Measurements from ENCODE around the gene IGFBP6.

The IGFBP6 gene

DNA sequence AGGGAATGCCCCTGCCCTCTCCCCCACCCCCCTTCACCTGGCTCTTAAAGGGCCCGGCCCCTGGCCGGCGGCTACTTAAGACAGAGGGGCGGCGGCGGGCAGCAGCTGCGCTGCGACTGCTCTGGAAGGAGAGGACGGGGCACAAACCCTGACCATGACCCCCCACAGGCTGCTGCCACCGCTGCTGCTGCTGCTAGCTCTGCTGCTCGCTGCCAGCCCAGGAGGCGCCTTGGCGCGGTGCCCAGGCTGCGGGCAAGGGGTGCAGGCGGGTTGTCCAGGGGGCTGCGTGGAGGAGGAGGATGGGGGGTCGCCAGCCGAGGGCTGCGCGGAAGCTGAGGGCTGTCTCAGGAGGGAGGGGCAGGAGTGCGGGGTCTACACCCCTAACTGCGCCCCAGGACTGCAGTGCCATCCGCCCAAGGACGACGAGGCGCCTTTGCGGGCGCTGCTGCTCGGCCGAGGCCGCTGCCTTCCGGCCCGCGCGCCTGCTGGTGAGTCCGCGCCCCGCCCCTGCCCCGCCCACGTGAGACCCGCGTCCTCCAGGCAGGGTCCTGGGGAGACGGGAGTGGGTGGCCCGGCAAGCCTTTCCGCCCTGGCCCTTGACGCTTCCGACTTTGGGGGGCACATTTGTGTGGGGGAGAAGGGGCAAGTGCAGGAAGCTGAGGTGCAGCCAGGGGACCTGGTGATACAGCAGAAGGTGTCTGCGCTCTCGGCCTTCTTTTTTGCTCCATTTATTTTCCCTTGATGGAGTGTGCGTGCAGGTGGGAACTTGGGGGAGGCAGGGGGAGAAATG is at the start of gene IGFBP6:
TSS of gene IGFBP6 (plus strand) at position 104 of the 790 bp plus-strand sequence. CDS start at position 155, 51 bp downstream.
- Histone ChIP-seq H3K9me3 (ENCODE audit: control insufficient read depth, insufficient read depth, low read length) (no peaks in the 10 kb centered on the region), H3K9ac (ENCODE audit: low read depth, low read length) (peak within 1 kb of the TSS; percentile 53), H3K36me3 (ENCODE audit: insufficient read depth, low read length) (no peaks in the 10 kb centered on the region), H3K4me1 (ENCODE audit: insufficient read depth, low read length) (peaks cover 19% of the 10 kb centered on the region)

- no peaks in the 10 kb centered on the region for H3K9me3 ChIP-seq (ENCODE audit: control insufficient read depth, insufficient read depth, low read length)
- peaks cover 49% of the 10 kb centered on the region for H3K4me1 ChIP-seq (ENCODE audit: insufficient read depth, low read length)
- H3K36me3 ChIP-seq (ENCODE audit: insufficient read depth, low read length) = no peaks in the 10 kb centered on the region
- peak overlapping the region; percentile 61 for H3K9ac ChIP-seq (ENCODE audit: low read depth, low read length)
Measured at GRCh38 chr12:53048033-53048779, 49.3 kb upstream of the IGFBP6 start.

DNA sequence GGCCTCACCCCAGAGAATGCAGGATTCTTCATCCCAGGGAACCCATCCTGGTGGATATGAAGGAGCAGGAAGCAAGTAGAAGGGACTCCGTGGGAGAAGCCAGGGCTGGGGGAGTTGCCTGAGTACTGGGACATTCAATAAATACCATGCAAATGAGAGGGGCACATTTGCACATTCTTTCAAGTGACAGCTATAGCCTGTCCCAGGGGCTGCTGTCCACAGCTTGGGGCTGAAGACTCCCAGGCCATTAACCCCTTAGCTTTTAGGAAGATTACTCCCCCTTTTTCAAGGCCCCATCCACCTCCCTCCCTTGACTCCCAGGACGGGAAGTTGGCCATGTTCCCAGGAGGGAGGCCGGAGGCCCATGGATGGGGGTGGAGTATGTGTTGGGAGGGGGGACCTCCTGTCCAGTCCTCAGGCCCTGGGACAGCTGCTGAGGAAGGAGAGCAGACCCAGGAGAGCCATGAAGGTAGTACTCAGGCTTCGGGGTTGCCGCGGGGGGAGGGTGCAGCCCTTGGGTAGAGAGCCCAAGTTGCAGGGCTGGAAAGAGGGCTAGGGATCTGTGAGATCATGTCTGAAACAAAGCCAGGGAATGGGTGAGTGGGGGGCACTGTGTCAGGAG is 48.6 kb upstream of the IGFBP6 start:
- H3K9ac ChIP-seq (ENCODE audit: low read depth, low read length) = peak overlapping the region; percentile 22; the same call in 1 of the 2 replicates
- H3K36me3 ChIP-seq (ENCODE audit: insufficient read depth, low read length) = no peaks in the 10 kb centered on the region
- no peaks in the 10 kb centered on the region for H3K9me3 ChIP-seq (ENCODE audit: control insufficient read depth, insufficient read depth, low read length)
- peaks cover 51% of the 10 kb centered on the region for H3K4me1 ChIP-seq (ENCODE audit: insufficient read depth, low read length)

GRCh38 chr12:53049571-53050318 is 47.7 kb upstream of the IGFBP6 start, which contains the start of gene TNS2:
TSS of gene TNS2 (plus strand) at chr12:53050065. CDS start at chr12:53050186, 121 bp downstream.
- Histone ChIP-seq H3K36me3 (ENCODE audit: insufficient read depth, low read length) (no peaks in the 10 kb centered on the region), H3K9ac (ENCODE audit: low read depth, low read length) (peak within 1 kb of the TSS; percentile 22; the same call in 1 of the 2 replicates), H3K4me1 (ENCODE audit: insufficient read depth, low read length) (peaks cover 47% of the 10 kb centered on the region), H3K9me3 (ENCODE audit: control insufficient read depth, insufficient read depth, low read length) (no peaks in the 10 kb centered on the region)

DNA sequence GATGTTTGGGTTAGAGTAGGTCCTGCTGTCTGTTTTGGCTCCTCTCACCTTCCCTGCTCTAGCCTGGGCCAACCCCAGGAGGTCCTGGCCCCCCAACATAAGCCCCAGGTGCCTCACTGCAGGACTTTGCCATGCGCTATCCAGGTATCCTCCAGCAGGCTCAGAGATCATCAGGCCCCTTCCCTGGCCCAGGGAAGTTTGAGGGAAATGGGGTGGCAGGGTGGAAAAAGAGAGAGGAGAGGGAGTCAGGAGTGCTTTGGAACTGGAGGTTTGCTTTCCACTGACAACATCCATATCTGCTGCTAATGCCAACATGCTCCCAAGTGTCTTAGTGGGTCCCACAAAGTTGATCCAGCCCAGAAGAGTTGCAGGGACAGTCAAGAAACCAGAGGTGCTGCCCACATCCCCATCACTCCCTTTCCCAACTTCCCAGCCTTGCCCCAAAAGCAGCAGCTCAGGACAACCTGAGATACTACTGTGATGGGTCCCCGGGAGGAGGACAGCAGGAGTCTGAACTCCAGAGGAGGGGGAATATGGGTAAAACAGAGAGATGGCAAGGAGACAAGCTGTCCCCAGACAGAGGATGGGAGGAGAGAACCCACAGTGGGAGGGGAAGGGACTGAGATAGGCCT is 46.9 kb upstream of the IGFBP6 start:
- no peaks in the 10 kb centered on the region for H3K9me3 ChIP-seq (ENCODE audit: control insufficient read depth, insufficient read depth, low read length)
- H3K4me1 ChIP-seq (ENCODE audit: insufficient read depth, low read length) = peaks cover 39% of the 10 kb centered on the region
- H3K9ac ChIP-seq (ENCODE audit: low read depth, low read length) = peak overlapping the region; percentile 22; the same call in 1 of the 2 replicates
- no peaks in the 10 kb centered on the region for H3K36me3 ChIP-seq (ENCODE audit: insufficient read depth, low read length)

DNA sequence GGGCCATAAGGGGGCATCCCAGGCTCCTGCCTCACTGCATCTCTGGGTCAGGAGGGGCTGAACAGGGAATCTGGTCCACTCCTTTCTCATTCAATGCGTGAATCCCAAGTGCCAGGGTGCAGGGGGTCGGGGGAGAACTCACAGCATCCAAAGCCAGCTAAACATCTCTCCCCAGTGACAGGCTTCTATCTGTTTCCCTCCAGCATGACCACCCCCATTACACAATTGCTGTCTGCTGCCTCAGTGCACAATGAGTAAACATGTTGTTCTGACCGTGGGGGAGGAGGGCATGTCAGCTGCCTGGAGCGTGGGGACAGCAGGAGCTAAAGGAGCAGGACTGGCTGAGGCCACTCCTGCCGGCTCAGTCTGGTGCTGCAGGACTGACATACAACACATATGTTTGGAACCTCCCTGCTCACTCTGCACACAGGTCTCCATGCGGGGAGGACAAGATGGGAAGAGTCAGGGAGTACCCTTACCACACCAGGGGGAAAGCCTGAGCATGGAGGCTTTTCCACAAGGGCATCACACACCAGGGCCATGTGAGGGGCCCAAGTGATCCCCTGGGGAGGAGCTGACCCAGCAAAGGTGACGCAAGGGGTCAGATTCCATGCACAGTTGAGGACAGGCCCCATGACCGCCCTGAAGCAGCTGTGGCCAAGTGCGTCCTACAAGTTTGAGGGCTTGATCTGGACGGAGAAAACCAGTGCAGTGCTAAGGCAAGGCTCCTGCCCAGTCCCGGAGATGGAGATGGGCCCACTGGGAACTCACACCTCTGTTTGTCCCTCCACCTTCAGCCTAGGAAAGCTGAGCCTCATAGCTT is 46.2 kb upstream of the IGFBP6 start:
- Histone ChIP-seq H3K9me3 (ENCODE audit: control insufficient read depth, insufficient read depth, low read length) (no peaks in the 10 kb centered on the region), H3K36me3 (ENCODE audit: insufficient read depth, low read length) (no peaks in the 10 kb centered on the region), H3K4me1 (ENCODE audit: insufficient read depth, low read length) (peaks cover 35% of the 10 kb centered on the region), H3K9ac (ENCODE audit: low read depth, low read length) (no peak overlapping the region)

GRCh38 chr12:53051881-53052412 is 45.5 kb upstream of the IGFBP6 start:
- no peaks in the 10 kb centered on the region for H3K9me3 ChIP-seq (ENCODE audit: control insufficient read depth, insufficient read depth, low read length)
- H3K9ac ChIP-seq (ENCODE audit: low read depth, low read length) = no peak overlapping the region
- H3K36me3 ChIP-seq (ENCODE audit: insufficient read depth, low read length) = no peaks in the 10 kb centered on the region
- peaks cover 35% of the 10 kb centered on the region for H3K4me1 ChIP-seq (ENCODE audit: insufficient read depth, low read length)

DNA sequence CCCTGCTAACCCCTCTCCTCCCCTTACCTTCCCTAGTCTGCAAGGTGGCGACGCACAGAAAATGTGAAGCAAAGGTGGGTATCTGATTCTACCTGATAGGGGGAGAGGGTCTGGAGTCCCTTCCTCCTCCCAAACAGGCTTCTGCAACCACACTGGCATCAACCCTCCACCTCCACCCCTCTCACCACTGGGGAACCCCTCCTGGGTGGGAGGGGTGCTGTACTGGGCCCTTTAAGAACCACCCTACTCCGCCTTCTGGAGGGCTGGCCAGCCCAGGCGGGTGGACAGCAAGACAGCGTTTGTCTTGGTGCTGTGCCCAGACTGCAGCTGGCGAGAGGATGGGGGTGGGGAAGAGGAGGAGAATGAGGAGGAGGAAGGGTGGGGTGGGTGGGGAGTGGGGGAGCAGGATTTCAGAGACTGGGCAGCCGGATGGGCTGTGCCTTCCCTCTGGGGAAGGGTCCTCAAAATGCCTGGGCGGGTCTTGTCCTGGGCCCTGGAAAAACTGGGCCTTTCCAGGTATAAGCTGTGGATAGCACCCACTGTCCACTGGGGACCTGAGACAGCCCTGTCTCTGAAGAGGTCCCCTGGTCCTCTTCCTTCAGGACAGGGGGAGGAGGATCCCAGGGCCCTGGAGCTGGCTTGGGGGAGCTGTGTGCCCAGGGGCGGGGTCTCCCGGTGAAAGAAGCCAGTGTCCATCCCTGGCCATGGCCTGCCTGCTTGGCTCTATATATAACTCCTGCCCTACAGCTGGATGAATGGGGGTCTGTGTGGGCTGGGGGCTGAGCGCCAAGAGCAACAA is 44.8 kb upstream of the IGFBP6 start:
- Histone ChIP-seq H3K36me3 (ENCODE audit: insufficient read depth, low read length) (no peaks in the 10 kb centered on the region), H3K9ac (ENCODE audit: low read depth, low read length) (no peak overlapping the region), H3K9me3 (ENCODE audit: control insufficient read depth, insufficient read depth, low read length) (no peaks in the 10 kb centered on the region), H3K4me1 (ENCODE audit: insufficient read depth, low read length) (peaks cover 35% of the 10 kb centered on the region)

DNA sequence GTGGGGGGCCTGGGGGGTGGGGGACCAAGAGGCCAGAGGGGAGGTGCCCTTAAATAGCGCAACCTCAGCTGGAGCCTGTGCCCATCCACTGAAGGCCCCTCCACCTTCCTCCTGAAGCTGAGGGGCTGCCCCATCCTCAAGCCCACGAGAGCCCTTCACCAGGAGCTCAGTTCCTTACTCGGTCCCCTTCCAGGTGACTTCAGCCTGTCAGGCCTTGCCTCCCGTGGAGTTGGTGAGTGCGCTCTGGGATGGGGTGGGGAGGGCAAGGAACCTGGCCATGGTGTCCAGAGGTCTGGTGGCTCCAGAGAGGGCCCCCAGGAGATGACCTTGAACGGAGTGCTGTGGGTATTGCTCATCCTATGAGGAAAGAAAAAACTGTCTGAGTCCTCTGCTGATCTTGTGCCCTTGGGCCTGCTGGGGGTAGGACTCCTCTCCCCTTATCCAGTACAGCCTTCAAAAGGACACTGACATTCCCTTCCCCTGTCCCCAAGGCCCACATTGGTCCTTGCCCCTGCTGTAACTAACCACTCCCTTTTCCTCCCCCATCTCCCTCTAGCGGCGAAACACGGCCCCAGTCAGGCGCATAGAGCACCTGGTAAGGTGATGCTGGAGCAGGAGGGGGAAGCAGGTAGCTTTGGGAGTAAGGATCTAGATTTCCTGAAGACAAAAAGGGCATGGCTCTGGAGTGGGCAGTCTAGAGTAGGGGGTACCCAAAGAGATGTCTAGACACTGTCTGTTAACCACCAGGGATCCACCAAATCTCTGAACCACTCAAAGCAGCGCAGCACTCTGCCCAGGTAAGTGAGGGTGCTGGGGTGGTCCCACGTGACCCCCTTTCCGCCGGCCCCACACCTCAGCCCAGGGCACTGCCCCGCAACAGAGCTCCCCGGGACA is 44.0 kb upstream of the IGFBP6 start:
- H3K36me3 ChIP-seq (ENCODE audit: insufficient read depth, low read length) = no peaks in the 10 kb centered on the region
- peak overlapping the region; percentile 98; the same call in 1 of the 2 replicates for H3K9ac ChIP-seq (ENCODE audit: low read depth, low read length)
- peaks cover 28% of the 10 kb centered on the region for H3K4me1 ChIP-seq (ENCODE audit: insufficient read depth, low read length)

DNA sequence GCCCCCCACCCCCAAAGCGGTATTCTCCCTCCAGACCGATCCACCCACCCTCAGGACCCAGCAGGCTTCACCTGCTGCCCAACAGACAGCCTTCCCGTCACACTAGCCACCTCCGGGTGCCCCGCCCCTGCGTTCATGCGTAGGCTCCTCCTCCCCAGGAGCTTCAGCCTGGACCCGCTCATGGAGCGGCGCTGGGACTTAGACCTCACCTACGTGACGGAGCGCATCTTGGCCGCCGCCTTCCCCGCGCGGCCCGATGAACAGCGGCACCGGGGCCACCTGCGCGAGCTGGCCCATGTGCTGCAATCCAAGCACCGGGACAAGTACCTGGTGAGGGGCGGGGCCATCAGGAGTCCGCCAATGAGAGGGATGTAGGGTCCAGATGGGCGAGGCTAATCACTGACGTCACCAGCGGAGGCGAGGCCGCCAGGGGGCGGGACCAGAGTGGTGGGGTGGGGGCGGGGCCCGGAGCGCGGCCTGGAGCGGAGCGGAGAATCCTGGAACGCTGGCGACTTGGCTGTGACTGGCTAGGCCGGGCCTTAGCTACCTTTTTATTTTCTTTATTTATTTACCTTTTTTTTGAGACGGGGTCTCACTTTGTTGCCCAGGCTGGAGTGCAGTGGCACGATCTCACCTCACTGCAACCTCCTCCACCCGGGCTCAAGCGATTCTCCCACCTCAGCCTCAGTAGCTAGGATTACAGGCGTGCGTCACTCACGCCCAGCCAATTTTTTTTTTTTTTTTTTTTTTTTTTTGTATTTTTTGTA is 43.2 kb upstream of the IGFBP6 start:
- Histone ChIP-seq H3K9ac (ENCODE audit: low read depth, low read length) (peak overlapping the region; percentile 98), H3K9me3 (ENCODE audit: control insufficient read depth, insufficient read depth, low read length) (no peaks in the 10 kb centered on the region), H3K4me1 (ENCODE audit: insufficient read depth, low read length) (peaks cover 23% of the 10 kb centered on the region), H3K36me3 (ENCODE audit: insufficient read depth, low read length) (no peaks in the 10 kb centered on the region)

More for the DNA sequence above, 44.0 kb upstream of the IGFBP6 start:
- no peaks in the 10 kb centered on the region for H3K9me3 ChIP-seq (ENCODE audit: control insufficient read depth, insufficient read depth, low read length)

Measured in ES-I3 (cell line).